ENCODE measurements around the gene ASB15.
A peak's percentile ranks its signal among the peaks of the same experiment; 100 is the strongest.

The ASB15 gene

DNA sequence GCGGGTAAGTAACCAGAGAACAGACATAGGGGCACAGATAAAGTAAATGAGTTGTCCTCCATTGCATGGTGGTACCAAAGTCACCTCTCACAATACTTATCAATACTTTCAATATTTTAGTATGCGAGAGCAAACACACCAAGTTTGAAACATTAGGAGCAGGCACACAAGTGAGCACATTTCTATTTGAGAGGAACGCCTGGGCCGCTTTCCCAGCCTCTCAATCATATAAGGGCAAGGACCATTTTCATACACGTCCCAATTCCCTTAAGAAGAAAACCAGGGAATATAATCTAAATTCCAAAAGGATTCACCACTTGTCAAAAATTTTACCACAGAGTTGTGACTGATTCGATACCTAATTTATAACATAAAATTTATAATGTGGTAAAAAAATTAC lies 61.6 kb downstream of the ASB15 start:
- no peak for DNase-seq (ENCODE audit: low spot score)

DNA sequence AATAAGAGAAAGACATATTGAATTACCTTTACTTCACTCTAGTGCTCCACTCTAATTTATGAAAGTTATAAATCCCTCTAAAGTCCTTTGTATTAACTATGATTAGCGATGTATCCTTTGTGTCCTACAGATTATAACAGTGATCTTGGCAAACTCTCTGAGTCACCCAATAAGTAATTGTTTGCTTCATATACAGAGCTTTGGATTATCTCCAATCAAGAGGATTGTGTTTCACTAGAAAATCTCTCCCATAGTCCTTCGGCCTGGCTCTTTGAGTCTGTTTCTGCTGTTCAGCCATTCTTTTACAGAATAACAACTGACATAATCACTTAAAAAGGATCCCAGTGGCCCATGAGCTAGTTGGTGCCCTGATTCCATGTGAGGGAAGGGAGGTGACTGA lies 63.5 kb downstream of the ASB15 start:
- no peak for DNase-seq (ENCODE audit: low spot score)

DNA sequence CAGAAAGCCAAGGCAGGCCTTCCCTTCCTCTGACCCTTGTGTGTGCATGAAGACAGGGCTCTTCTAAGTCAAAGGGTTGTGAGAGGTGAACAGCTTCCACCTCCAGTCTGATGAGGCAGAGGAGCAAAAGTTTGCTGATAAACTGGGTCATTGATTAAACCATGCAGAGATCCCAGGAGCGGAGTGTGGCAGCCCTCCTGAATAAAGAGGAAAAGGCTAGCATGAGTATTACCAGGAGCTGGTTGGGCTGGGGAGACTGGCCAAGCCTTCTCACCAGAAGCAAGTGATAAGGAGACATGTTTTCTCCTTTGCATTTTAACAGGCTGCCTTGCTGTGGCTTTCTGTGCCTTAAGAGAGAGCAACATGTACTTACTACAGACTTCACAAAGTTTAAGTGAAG lies 64.3 kb downstream of the ASB15 start:
- no peak for DNase-seq (ENCODE audit: low spot score)

DNA sequence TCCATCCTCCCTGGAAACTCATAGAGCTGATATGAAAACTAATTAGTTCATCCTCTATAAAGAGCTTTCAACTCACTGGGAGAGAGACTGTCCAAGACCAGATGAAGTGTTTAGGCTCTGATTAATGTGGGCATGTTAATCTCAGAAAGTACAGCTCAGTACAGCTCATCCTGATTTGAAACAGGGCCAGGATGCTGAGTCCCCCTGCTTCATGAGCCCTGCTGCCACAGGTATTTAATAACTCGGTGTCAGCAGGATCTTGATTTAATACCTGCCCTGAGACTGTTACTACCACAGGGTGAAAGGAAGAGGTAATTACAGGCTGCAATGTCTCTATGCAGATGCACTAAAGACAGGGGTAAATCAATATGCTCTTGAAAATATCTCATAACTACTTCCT lies 64.9 kb downstream of the ASB15 start:
- no peak for DNase-seq (ENCODE audit: low spot score)

DNA sequence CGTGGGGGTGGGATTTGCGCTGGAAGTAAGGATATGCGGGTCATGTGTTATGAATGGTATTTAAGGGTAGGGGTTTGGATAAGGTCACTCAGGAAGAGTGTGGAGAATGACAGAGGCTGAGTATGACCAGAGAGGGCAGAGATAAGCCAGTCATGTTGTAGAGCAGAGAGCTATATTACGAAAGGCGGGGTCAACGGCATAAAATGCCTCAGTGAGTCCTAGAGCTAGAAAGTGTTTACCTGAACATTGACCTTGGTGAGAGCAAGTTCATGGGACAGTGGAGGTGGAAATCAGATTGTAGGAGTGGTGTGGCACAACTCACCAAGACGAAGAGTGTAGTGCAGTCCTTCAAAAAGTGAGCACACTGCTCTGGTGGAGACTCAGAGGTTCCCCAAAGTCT lies 67.9 kb downstream of the ASB15 start:
- peak; percentile 11 for DNase-seq (ENCODE audit: low spot score)

DNA sequence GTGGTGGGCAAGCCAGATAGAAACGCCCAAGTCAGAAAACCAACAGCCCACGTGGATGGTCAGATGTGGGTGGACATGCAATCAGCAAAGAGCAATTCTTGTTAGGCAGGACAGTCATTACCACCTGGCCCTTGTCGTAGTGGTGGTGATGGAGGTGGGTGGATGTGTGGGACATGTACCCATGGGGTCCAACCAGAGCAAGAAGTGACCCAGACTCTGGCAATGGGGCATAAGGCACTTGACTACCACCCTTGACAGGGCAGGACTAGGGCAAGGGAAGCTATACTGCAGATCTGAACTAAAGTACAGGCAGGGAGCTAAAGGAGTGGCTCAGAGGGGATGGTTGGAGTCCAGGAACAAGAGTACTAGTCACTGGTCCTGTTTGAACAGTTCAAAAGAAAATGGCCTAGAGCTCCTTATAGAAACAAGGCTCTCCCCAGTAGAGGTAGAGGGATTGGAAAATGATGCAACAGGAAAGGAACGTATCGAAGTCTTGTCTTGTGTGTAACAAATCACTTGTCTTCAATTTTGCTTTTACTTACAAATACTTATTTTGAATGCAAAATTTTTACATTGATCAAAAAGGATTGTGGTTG lies 71.6 kb downstream of the ASB15 start:
- no peak for DNase-seq (ENCODE audit: low spot score)

DNA sequence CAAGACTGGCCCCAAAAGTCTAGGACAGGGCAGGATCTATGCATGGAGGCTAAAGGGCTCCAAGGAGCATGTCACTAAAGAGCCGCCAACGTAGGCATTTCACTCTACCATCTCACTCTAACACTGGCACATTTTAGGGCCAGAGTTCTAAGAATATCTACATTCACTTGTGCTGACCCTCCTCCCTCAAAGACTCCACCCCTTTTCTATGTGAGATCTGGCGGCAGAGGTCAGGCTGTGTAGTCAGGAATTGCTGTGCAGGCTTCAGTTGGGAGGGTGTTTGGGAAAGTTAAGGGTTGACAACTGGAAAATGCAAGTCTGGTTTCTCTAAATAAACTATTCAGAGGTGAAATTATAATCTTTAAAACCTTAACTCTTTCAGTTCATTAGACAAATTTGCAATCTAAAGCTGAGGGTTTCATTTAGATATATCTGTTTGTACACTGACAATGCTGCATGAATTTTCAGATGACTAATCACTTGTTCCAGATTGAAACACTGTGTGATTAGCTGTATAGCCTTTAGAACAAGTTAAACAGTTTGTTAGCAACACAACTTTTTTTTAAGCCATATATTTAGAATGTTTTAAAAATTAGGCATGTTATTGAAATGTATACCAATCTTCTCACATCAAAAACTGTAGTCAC lies 72.3 kb downstream of the ASB15 start:
- DNase-seq (ENCODE audit: low spot score): no peak

DNA sequence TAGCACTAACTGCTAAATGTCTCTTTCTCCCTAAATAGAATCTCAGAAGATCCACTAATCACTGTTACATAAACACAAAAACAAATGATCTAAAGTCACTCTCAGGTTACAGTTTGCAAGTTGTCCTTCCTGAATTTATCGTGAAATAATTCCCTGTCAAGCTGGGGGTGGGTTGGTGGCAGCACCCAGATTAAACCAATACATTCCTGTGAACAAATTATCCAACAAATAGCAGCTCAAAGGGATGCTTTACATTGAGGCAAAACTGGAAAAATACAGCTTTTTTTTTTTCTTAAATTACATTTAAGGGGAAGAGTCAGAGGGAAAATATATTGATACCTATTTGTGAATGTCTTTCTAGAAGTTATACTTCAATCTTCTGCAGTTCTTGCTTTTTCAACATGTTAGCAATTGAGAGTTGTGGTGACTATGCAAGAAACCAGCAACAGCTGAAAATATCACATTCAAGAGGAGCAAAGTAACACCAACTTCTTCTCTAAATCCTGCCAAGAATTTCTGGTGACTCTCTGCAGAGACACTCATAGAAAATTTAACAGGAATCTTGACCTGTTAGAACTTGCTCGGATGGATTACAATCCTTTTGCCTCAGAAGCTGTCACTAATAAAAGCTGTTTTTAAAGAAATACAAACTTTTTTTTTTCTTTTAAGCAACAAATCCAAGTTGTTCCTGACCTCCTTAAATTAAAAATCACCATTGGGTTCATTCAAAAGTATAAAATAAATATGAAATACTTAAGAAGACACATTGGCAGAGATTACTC lies 73.0 kb downstream of the ASB15 start:
- DNase-seq (ENCODE audit: low spot score): no peak

DNA sequence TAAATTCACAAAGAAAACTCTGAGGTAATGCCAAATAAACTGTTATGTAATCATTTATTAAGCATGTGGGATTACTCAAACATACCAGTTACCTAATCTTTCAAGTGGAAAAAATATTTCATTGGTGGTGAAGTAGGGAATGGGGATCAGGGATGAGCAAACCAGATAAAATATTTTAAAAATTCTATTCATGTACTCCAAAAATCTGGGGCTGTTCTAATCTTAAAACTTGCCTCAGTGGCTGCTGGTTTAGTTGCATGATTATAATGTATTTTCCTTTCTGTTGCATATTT lies 73.5 kb downstream of the ASB15 start:
- DNase-seq (ENCODE audit: low spot score): no peak

DNA sequence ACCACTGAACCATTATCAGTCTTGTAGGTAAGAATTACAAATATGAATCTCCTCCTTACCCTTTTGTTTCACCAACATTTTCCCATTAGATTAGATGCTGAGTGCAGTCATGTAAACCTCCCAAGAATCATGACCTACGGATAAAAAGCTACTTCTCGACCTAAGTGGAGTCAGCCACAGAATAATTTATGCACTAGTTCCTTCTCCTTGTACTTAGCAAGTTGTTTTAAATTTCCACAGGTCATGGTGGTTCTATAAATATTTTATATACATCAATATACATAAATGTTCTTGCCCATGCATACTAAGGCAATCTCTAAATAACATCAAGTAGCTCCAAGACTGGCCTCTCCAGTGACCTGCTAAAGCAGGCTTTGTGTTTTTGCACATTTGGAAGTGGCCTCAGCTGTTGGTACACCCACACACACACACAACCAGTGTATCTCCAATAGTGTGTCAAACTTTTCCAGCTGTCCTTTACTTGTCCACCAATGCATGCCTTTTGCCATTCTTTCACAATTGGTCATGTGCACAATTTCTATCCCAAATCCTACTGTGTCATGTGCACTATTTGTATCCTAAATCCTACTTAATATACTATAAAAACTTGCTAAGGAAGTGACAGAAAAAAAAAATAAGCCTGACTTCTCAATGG lies 75.6 kb downstream of the ASB15 start:
- DNase-seq (ENCODE audit: low spot score): no peak

DNA sequence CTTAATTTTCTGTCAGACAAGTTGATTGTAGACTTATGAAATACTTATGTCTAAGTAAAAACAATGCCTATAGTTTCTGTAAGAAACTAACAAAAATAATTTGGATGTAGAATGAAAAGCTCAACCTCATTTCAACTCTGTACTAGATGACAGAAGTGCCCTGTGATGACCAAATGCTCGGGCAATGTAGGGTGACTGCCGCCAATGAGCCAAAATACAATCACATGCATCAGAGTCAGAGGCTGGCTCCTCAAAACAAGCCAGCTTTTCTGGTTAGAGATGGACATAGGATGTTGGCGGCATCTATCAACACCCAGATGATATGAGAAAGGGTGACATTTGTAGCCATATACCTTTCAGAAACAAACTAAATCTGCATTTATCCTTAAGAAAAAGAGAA lies 78.0 kb downstream of the ASB15 start:
- no peak for DNase-seq (ENCODE audit: low spot score)

DNA sequence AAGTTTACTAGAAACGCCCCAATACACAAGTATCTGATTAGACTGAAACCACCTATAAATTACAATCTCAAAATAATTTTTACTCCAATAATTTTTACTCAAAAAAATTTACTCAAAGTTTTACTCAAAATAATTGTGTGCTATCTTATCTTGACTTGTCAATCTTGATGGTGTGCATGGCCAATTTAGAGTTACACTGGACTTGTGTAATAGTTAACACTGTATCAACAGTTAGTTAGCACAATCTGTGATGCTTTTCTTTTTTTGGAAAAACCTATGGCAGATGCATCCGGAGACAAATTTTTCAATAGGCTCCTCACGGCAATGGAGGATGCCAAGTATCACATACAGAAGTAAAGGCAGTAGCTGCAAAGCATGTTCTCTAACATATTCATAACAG lies 79.0 kb downstream of the ASB15 start:
- no peak for DNase-seq (ENCODE audit: low spot score)

DNA sequence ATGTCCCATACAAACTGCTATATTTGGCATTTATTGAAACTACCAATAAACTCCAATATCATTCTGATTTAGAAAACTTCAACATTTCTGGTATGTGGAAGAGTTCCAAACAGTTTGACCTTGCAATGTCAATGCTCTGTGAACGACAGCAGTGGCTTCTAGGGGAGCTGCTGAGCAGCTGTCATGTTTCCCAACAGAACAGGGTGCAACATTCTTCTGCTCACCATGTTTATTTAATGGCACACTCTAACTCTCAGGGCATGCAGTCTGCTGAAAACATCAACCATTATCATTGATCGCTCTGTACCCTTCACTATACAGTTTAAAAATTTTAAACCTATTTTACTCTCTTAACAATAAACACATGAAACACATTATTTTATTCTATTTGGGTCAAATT lies 79.9 kb downstream of the ASB15 start:
- peak; percentile 14 for DNase-seq (ENCODE audit: low spot score)

DNA sequence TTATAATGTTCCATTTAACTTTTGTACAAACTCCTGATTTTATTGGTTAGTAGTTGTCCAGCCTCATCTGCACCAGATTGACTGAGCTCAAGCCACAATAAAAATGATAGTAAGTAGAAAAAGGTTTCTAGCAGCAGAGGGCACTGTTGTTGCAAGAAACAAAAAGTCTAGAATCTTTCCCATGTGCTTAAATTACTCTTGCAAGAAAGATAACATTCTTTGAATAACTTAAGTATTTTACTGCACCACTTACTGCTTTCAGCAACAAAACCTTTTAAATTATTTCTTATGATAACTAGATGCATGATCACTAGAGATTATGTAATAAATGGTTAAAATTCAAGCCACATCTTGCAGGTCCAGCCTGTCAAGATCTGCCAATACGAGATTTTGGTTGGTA lies 81.1 kb downstream of the ASB15 start:
- DNase-seq (ENCODE audit: low spot score): no peak

DNA sequence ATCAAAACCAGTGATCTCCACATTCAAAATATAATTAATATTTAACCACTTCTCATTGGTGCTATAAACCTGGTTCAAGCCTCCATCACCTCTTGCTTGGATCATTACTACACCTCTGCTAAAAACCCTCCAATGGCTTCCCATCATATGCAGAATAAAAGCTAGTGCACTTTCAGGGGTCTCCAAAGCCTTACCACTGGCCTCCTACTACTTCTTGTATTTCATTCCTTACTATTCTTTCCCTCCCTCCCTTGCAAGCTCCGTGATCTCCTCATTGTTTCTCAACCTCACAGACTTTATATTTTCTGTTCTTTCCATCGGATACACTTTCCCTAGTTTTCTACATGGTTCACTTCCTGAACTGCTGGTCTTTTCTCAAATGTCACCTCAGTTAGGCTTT lies 85.5 kb downstream of the ASB15 start:
- no peak for DNase-seq (ENCODE audit: low spot score)

DNA sequence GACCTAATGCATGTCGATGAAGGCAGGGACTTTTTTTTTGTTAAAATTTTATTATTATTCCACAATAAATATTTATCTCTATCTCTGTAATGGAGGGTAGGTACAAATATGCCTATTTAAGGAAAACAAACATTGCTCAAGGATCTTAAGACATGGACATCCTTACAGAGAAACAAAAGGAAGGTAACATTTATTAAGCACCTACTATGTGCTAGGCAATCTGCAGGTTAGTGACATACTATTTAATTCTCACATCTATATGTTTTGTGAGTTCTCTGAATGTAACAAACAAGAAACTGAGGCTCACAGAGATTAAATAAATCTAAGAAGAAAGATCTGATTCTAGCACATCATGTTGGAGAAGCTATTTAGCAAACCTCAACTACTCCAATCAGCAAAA lies 86.1 kb downstream of the ASB15 start:
- no peak for DNase-seq (ENCODE audit: low spot score)

Measured in HuH-7.5 (cell line).